ENCODE data around the gene TCTN3.

The TCTN3 gene

DNA sequence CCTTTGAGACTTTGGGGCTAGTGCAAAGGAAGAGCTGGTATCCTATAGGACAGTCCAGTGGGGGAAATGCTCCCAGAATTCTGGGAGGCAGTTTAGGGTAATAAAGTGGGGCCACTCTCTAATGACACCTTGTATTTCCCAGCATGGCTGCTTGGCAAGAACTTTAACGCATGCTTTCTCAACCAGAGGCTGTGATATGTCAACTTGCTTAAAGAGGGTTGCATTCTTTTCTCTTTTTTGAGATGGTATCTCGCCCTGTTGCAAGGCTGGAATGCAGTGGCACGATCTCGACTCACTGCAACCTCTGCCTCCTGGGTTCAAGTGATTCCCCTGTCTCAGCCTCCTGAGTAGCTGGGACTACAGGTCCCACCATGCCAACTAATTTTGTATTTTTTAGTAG lies 75.6 kb downstream of the TCTN3 start:
- DNase-seq: no peak

DNA sequence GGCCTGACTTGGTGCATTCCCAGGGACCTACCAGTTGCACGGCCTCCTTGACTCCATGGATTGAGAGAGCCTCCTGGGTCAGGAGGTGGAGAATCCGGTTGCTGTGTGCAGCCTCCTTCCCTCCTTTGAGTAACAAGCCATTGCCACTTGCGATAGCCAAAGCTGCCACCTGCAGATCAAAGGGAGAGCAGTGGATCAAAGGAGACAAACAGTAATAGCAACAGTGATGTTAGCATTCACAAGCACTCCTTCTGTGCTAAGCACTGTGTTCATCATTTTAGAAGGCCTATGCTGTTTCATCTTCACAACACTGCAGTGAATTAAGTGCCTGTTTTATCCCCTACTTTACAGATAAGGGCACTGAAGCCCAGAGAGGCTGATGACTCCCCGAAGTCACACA lies 77.3 kb downstream of the TCTN3 start:
- DNase-seq: no peak
